Brain microvascular endothelial cell (primary cell): ENCODE measurements around the gene SOHLH1.

ENCODE experiments used
- DNase-seq: peaks from one replicate; pipeline ENCODE4 v3.0.0-alpha.2; 2020
- H3K27ac ChIP-seq: fragments of 250-450 bp; sonication (Bioruptor Pico); 2 replicates; pipeline ENCODE4 v1.5.1; 2020; ENCODE audit warnings: mild to moderate bottlenecking, moderate library complexity
- H3K27me3 ChIP-seq: fragments of 250-450 bp; sonication (Bioruptor Pico); replicated peaks from 2 replicates; pipeline ENCODE4 v1.5.1; 2020; ENCODE audit warnings: mild to moderate bottlenecking
- H3K36me3 ChIP-seq: fragments of 250-450 bp; sonication (Bioruptor Pico); replicated peaks from 2 replicates; pipeline ENCODE4 v1.5.1; 2020; ENCODE audit warnings: mild to moderate bottlenecking
- H3K4me3 ChIP-seq: 2 replicates; pipeline ENCODE4 v1.5.1; 2011; ENCODE audit warnings: low read depth, mild to moderate bottlenecking, control low read depth, low read length, moderate library complexity
- CTCF ChIP-seq: IDR thresholded peaks from 2 replicates; pipeline ENCODE4 v1.5.1; 2011; ENCODE audit warnings: low read depth, mild to moderate bottlenecking, moderate library complexity, low read length, control low read depth, inconsistent platforms; ENCODE audit errors: missing control alignments
- in situ Hi-C: cut with HindIII; loops from 2 replicates; pipeline ENCODE4 v1.10.0; 2017; ENCODE audit warnings: low sequenced_read_pairs, low pct_ligation_motif_present

SOHLH1 gene

GRCh38 chr9:135666534-135667462 lies 32.5 kb downstream of the SOHLH1 start:
- H3K4me3 ChIP-seq = no peak overlapping the region
- no peak for DNase-seq
- no peak overlapping the region for H3K27ac ChIP-seq
- TF ChIP-seq CTCF = no peak
- in situ Hi-C loops = no loop called here
- H3K27me3 ChIP-seq = no peaks in the 10 kb centered on the region
- H3K36me3 ChIP-seq = no peaks in the 10 kb centered on the region

GRCh38 chr9:135665795-135666189 lies 33.5 kb downstream of the SOHLH1 start:
- no peak for TF ChIP-seq CTCF
- no peaks in the 10 kb centered on the region for H3K27me3 ChIP-seq
- no peak overlapping the region for H3K4me3 ChIP-seq
- no peak overlapping the region for H3K27ac ChIP-seq
- H3K36me3 ChIP-seq = no peaks in the 10 kb centered on the region
- in situ Hi-C loops = no loop called here
- no peak for DNase-seq

GRCh38 chr9:135664801-135665794 lies 34.2 kb downstream of the SOHLH1 start:
- Histone ChIP-seq H3K27me3 (no peaks in the 10 kb centered on the region), H3K27ac (no peak overlapping the region), H3K4me3 (no peak overlapping the region), H3K36me3 (no peaks in the 10 kb centered on the region)
- in situ Hi-C loops = no loop called here
- no peak for TF ChIP-seq CTCF
- no peak for DNase-seq

- Histone ChIP-seq H3K4me3 (no peak overlapping the region), H3K36me3 (no peaks in the 10 kb centered on the region), H3K27ac (no peak overlapping the region), H3K27me3 (no peaks in the 10 kb centered on the region)
- no peak for DNase-seq
- in situ Hi-C loops = no loop called here
- TF ChIP-seq CTCF = no peak
These were observed 35.0 kb downstream of the SOHLH1 start for GRCh38 chr9:135664266-135664665.

GRCh38 chr9:135663857-135664256 lies 35.4 kb downstream of the SOHLH1 start:
- no peaks in the 10 kb centered on the region for H3K27me3 ChIP-seq
- H3K27ac ChIP-seq = no peak overlapping the region
- H3K4me3 ChIP-seq = no peak overlapping the region
- no peak for TF ChIP-seq CTCF
- in situ Hi-C loops = no loop called here
- no peaks in the 10 kb centered on the region for H3K36me3 ChIP-seq
- DNase-seq = no peak
